HUES48 (cell line): ENCODE results near the gene RPTOR.

Source experiments
- H3K27ac ChIP-seq: one replicate; pipeline ENCODE4 v1.7.0; 2013; ENCODE audit warnings: low read depth, low read length, inconsistent platforms
- H3K27me3 ChIP-seq: 2 replicates; pipeline ENCODE4 v1.6.1; 2013; ENCODE audit warnings: mild to moderate bottlenecking, low read length; ENCODE audit not compliant: control insufficient read depth, insufficient read depth
- H3K36me3 ChIP-seq: 2 replicates; pipeline ENCODE4 v1.6.1; 2013; ENCODE audit warnings: low read length; ENCODE audit not compliant: control insufficient read depth, insufficient read depth
- H3K4me1 ChIP-seq: 2 replicates; pipeline ENCODE4 v1.6.1; 2013; ENCODE audit warnings: mild to moderate bottlenecking, low read length; ENCODE audit not compliant: control insufficient read depth, insufficient read depth
- H3K4me3 ChIP-seq: 2 replicates; pipeline ENCODE4 v1.5.1; 2013; ENCODE audit warnings: mild to moderate bottlenecking, low read depth, low read length
- H3K9ac ChIP-seq: 2 replicates; pipeline ENCODE4 v1.6.1; 2013; ENCODE audit warnings: mild to moderate bottlenecking, low read depth, low read length, moderate library complexity
- H3K9me3 ChIP-seq: 2 replicates; pipeline ENCODE4 v1.6.1; 2013; ENCODE audit warnings: low read length; ENCODE audit not compliant: control insufficient read depth, insufficient read depth

RPTOR gene

DNA sequence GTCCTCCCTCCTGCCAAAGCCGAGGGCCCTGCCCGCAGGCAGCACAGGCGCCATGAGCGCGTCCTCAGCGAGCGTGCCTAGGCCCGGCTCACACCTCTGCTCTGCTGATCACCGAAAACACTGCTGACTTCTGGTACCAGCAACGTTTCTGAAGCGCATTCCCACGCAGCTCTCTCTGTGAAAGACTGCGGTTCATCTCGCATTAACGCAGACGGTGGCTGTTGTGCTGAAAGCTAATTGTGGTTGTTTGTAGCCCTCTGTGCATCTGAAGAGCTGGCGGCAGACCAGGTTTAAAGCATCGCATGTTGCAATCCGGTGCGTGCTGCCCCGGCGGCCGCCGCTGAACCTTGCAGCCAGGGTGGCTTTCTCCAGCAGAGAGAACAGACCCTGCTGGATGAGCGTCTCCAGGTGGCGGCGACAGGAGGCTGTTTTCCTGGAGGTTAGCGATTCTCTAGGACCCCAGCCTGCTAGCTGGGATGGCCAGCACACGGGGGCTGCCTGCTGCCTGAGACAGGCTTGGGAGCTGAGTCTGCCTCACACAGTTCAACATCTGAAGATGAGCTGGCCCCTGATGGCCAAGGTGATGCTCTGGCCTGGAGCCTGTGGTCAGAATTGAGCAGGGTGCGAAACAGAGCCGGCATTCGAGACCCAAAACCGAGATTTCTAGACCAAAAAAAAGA is 397.2 kb downstream of the RPTOR start:
- Histone ChIP-seq H3K9me3 (no peaks in the 10 kb centered on the region), H3K27me3 (no peaks in the 10 kb centered on the region), H3K27ac (no peak overlapping the region), H3K9ac (no peak overlapping the region), H3K4me3 (no peak overlapping the region), H3K36me3 (0 out of 2 replicates have a peak, but pooled peaks cover 8% of the 10 kb centered on the region), H3K4me1 (no peaks in the 10 kb centered on the region)

DNA sequence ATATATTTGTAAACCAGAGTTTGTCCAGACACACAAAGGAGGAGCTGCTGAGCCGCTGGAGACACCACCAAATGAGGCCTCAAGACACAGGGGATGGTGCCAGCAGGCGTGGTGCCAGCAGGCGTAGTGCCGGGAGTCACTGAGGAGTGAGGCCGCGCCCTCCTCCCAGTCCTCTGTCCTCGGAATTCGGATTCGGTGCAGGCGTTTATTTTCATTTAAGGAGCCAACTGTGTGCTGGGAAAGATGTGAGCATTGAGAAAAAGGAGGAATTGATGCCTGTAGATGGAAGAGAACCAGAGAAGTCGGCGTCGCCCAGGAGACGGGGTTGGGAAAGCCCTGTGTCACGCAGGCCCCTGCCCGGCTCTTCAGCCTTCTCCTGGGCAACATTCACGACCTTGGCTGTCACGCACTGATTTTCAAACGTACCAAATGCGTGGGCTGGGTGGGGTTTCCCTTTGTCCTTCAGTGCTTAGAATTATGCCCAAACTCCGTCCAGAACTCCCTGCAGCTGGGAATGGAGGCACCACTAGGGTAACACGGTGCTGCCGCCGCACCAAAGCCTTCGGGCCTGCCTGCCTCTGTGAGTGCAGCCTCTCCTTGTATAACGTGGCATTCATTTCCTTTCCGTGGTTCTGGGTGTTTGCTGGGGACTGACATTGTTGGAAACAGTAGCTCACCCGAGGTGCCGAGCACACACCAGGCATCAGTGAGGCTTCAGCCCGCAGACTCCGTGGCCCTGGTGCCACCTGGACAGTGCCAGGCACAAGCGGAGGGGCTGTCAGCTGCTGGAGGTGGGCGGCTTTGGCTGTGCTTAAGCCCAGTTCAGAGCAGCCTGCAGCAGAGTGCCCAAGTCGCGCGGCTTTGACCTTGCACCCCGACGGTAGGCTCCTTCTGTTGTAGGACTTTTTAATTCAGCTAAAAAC is 398.0 kb downstream of the RPTOR start:
- 0 out of 2 replicates have a peak, but pooled peaks cover 8% of the 10 kb centered on the region for H3K36me3 ChIP-seq
- no peak overlapping the region for H3K27ac ChIP-seq
- H3K9me3 ChIP-seq, result no peaks in the 10 kb centered on the region
- H3K4me3 ChIP-seq, result no peak overlapping the region
- no peaks in the 10 kb centered on the region for H3K27me3 ChIP-seq
- no peaks in the 10 kb centered on the region for H3K4me1 ChIP-seq
- H3K9ac ChIP-seq, result no peak overlapping the region

DNA sequence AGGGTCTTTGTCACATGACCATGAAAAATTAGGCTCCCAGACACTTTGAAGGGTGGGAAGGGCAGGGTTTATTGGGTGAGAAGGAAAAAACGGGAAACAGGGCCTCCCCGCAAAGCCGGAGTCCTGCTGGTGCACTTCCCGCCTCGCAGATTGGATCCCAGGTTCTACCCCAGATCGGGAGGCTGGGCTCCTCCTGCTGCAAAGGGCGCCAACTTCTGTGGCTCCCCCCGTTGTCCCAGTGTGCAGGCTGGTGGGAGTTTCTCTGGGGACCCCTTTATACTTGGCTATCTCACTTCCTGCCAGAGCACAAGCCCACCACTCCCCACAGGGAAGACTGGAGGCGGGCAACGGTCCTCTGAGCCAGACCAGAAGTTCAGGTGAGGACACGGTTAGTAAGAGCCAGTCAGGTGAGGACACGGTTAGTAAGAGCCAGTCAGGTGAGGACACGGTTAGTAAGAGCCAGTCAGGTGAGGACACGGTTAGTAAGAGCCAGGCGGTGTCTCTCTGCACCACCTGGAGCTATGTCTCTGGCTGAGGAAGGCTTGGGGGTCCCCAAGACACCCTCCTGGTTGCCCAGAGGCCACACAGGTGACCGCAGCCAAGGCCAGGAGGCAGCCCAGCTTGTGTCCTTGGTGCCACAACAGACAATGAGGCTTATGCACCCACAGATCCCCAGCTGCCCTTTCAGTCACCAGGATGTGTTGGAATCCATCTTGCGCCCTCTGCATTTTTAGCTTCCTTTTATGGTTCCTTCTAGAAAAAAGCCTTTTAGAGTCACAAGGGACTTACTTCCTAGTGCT is 398.9 kb downstream of the RPTOR start:
- Histone ChIP-seq H3K36me3 (0 out of 2 replicates have a peak, but pooled peaks cover 8% of the 10 kb centered on the region), H3K4me3 (no peak overlapping the region), H3K4me1 (no peaks in the 10 kb centered on the region), H3K27ac (no peak overlapping the region), H3K27me3 (no peaks in the 10 kb centered on the region), H3K9ac (no peak overlapping the region), H3K9me3 (no peaks in the 10 kb centered on the region)

DNA sequence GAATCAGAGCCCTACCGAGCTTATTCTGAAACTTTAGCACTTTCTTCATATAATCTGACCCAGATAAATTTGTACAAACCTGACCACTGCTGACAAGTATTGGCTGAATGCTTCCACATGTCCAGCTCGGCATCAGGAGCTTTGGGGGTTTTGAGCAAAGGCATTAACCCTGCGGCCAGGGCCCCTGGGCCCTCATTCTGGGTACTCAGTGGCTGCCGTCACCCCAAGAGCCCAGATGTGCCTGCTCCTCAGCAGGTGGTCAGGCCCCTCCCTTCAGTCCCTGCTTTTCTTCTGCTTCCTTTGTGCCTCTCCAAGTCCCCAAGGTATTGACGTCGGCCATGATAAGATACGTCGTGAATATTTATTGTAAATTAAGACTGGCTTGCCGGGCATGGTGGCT is 399.7 kb downstream of the RPTOR start:
- H3K4me3 ChIP-seq, result no peak overlapping the region
- H3K27me3 ChIP-seq, result no peaks in the 10 kb centered on the region
- H3K27ac ChIP-seq, result no peak overlapping the region
- no peak overlapping the region for H3K9ac ChIP-seq
- H3K36me3 ChIP-seq, result 0 out of 2 replicates have a peak, but pooled peaks cover 8% of the 10 kb centered on the region
- no peaks in the 10 kb centered on the region for H3K4me1 ChIP-seq
- no peaks in the 10 kb centered on the region for H3K9me3 ChIP-seq

DNA sequence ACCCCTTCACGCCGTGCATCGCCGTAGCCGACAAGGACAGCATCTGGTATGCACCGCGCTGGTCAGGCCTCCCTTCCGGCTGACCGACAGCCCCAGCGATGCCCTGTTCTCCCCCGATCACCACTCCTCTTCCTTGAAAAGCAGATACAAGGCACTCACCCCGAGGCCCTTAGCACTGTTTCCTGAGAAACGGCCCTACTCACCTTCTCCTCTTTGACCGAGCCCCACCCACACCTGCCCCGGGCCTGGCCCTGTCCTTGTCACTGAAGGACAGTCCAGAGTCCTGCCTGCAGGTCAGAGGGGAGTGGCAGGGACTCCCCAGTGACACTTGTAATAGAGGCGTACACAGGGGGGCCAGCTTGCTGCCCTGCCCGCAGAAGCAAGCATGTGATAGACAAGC is 401.1 kb downstream of the RPTOR start:
- H3K27me3 ChIP-seq, result no peaks in the 10 kb centered on the region
- no peaks in the 10 kb centered on the region for H3K4me1 ChIP-seq
- peaks cover 12% of the 10 kb centered on the region; the same call in 1 of the 2 replicates for H3K36me3 ChIP-seq
- no peak overlapping the region for H3K9ac ChIP-seq
- no peak overlapping the region for H3K27ac ChIP-seq
- no peaks in the 10 kb centered on the region for H3K9me3 ChIP-seq
- no peak overlapping the region for H3K4me3 ChIP-seq

DNA sequence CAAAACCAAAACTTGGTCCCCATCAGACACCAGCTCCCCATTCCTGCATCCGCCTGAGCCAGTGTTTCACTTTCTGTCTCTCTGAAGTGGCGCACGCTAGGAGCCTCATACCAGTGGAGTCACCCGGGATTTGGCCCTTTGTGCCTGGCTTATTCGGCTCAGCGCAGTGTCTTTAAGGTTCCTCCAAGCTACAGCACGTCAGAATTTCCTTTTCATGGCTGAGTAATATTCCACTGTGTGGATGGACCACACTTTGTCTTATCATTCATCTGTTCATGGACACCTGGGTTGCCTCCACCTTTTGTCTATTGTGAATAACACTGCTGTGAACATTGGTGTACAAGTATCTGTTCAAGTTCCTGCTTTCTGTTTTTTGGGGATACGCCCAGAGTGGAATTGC is 401.8 kb downstream of the RPTOR start:
- Histone ChIP-seq H3K9me3 (no peaks in the 10 kb centered on the region), H3K36me3 (peaks cover 16% of the 10 kb centered on the region; the same call in 1 of the 2 replicates), H3K9ac (no peak overlapping the region), H3K4me1 (no peaks in the 10 kb centered on the region), H3K27ac (no peak overlapping the region), H3K27me3 (no peaks in the 10 kb centered on the region), H3K4me3 (no peak overlapping the region)

DNA sequence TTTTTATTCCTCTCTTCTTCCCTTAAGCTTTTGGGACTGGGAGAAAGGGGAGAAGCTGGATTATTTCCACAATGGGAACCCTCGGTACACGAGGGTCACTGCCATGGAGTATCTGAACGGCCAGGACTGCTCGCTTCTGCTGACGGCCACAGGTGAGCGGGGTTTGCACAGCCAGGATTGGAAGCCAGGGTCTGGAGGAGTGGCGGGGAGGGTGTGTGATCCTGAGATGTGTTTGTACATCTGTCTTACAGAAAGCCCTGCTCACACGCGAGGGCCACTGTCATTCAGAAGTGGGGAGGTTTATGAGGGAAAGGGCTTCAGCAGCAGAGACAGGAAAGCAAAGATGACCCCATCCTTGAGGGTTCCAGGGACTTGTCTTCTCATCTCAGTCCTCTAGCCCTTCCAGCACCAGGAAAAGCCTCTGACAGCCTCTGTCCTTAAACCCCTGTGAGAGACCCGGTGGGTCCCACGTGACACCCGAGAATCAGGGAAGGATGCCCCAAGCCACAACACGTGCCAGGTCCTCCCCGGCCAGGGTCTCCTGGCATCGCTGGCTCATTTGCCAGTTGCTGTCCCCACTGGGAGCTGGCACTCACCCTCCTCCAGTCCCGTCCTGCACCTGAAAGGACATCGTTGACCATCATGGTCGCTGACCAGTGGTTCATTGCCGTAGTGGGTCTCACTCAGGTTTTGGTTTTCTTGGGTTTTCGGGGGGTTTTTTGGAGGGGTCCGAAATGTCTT is 402.7 kb downstream of the RPTOR start:
- Histone ChIP-seq H3K9ac (no peak overlapping the region), H3K36me3 (peaks cover 16% of the 10 kb centered on the region; the same call in 1 of the 2 replicates), H3K27me3 (no peaks in the 10 kb centered on the region), H3K4me3 (no peak overlapping the region), H3K4me1 (no peaks in the 10 kb centered on the region), H3K27ac (no peak overlapping the region), H3K9me3 (no peaks in the 10 kb centered on the region)

DNA sequence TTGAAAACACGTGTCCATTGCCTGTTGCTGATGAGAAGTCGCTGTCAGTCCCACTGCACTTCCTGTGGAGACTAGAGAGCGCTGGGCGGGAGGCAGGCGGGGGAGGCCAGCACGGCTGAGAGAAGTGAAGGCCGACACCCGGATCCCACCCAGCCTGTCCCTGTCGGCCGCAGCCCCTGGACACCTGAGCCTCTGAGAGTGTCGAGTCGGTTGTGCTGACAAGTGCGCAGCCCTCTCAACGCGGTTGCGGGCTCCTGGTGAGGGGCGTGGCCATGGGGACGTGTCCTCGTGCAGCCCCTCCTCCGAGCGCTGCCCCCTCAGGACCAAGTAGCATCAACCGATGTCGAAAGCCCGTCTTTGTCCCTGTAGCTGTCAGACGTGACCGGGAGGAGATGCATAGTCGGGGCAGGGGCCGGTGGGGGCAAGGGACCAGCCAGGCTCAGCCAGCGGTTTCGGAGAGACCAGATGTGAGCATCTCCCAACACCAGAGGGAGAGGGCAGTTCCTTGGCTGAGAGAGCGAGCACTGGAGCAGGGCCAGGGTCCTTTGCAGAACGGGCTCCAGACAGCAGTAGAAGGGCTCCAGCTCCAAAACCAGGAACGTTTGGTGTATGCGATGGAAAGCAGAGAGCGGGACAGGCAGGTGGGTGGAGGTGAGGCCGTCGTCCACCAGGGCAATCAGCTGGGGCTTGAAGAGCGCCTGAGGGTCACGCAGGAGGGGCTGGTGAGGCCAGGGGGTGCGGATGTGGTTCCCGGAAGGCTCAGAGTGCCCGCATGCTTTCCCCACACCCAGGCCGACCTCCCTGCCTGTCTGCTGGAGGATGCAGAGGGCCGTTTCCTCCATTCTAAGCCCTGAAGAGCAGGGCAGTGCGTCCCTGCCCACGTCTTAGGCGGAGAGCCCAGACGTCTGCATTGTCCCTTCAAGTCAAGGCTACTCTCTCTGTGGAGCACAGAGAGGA is 403.7 kb downstream of the RPTOR start:
- peaks cover 16% of the 10 kb centered on the region; the same call in 1 of the 2 replicates for H3K36me3 ChIP-seq
- no peak overlapping the region for H3K27ac ChIP-seq
- no peaks in the 10 kb centered on the region for H3K27me3 ChIP-seq
- no peak overlapping the region for H3K9ac ChIP-seq
- no peaks in the 10 kb centered on the region for H3K4me1 ChIP-seq
- H3K4me3 ChIP-seq, result no peak overlapping the region
- H3K9me3 ChIP-seq, result no peaks in the 10 kb centered on the region

DNA sequence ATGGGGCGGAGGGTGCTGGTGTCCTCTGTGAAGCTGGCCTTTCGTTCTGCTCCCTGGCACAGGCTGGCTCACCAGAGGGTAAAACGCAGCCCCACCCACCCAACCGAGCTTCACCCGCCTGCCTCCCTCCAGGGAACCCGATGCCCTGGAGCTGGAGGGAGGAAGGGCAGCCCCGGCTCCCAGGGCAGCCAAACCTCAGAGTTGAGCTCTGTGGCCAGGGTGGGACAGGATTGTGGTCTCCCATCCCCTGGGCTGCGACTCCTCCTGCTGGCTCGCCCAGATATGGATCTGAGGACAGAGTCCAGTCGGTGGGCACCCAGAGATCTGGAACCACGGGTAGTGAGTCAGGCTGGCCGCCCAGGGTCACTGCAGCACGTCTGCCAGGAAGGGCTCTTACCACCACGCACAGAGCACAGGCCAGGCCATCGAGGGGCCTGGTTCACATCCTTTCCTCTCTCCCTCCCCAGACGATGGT is 404.4 kb downstream of the RPTOR start:
- no peak overlapping the region for H3K4me3 ChIP-seq
- H3K9me3 ChIP-seq, result no peaks in the 10 kb centered on the region
- peaks cover 16% of the 10 kb centered on the region; the same call in 1 of the 2 replicates for H3K36me3 ChIP-seq
- no peaks in the 10 kb centered on the region for H3K27me3 ChIP-seq
- H3K9ac ChIP-seq, result no peak overlapping the region
- H3K4me1 ChIP-seq, result no peaks in the 10 kb centered on the region
- no peak overlapping the region for H3K27ac ChIP-seq
